ENCODE data around the gene PPP5C.
A peak's percentile ranks its signal among the peaks of the same experiment; 100 is the strongest.
"Not testable (repeated sequence)": the region's sequence is repeated elsewhere in the genome, so short reads cannot be mapped to it uniquely, and the experiment has no call there.

Gene PPP5C

DNA sequence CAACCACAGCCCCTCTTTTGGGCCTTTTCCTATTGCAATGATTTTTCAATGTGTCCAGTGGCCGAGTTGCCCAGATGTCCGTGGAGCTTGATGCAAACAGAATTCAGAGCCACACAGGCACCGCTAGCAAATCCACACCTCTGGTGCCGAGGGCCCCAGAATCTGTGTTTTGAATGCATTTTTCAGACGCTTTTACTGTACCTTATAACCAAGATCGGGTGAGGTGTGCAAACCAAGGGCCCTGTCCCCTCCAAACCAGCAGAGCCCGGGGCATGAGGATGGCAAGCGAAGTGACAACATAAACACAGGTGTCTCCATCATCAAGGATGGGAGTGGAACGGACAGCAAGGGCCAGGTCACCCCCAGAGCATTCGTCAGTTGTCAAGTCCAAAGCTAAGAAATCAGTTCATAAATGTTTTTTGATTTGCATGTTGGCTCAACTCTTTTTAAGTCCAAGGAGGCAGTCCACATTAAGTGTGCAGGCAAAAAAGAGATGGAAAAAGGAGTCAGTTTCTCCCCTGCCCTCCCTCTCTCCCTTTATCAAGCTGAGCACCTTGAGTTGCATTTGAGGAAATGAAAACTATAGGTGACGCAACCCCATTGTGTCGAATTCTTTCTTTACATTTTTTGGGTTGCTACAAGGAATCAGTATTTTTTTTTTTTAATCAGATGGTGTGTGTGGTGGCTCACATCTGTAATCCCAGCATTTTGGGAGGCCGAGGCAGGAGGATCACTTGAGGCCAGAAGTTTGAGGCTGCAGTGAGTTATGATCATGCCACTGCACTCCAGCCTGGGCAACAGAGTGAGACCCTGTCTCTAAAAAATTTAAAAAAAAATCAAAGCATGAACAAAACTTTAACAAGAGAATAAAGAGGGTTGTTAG is 63.6 kb downstream of the PPP5C start:
- DNase-seq, result no peak

DNA sequence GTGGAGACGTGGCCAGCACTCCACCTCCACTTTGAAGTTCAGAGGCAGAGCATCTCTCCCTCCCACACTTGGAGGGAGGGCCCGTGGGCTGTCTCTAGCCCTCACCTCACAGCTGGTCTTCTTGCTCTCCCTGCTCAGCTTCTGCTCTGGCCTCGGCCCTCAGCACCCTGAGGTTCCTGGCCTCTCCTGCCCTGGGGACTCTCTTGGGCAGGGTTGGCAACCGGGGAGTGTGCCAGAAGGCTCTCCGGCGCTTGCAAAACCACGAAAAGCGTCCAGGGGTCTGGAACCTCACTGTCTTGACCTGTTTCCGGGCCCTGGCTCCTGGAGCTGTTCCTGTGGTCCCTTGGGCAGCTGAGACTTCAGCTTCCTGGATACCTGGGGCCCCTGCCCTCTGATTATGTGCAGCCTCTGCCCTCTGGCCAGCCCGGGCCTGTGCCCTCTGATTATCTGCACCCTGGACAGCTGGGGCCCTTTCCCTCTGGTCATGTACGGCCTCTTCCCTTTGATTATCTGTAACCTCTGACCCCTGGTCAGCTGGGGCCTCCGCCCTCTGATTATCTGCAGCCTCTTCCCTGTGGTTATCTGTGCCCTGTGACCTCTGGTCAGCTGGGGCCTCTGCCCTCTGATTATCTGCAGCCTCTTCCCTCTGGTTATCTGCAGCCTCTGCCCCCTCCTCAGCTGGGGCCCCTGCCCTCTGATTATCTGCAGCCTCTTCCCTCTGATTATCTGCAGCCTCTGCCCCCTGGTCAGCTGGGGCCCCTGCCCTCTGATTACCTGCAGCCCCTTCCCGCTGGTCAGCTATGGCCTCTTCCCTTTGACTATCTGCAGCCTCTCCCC is 64.4 kb downstream of the PPP5C start:
- DNase-seq, result no peak

DNA sequence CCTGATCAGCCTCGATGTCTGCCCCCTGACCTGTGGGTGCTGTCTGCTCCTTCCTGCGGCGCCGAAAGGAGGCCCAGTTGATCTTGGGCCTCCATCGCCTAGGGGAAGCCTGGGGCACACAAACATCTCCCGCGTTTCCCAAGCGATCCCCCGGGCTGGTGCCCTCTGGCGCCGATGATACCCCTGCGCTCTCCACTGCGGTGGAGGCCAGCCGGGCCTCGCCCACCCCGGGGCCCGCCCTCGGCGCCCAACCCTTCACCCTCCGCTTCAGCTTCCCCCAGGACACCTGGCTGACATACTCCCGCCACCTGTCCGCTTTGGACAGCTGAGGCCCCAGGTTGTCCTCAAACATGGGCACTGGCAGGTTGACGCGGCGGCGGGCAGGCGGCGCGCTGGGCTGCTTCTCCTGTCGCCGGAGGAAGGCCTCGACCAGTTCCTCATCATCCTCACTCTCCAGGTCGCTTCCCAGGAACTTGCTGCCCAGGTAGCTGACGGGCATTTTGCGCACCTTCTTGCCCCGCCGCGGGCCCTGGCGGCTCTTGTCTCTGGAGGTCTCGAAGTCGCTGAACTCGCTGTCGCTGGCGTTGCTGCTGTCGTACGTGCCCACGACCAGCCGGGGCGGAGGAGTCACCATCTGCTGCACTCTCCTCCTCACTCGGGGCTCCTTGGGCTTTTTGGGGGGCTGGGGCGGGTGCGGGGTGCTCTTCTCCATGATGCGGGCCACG is 65.2 kb downstream of the PPP5C start:
- DNase-seq, result no peak

GRCh38 chr19:46412650-46413261 is 65.9 kb downstream of the PPP5C start:
- no peak for DNase-seq

- DNase-seq, result peak; percentile 98
Measured at GRCh38 chr19:46413262-46414031, 66.6 kb downstream of the PPP5C start, which contains the start of gene CCDC8. Gene CCDC8, minus strand, starts transcription at chr19:46413564. Its CDS starts 754 bp downstream, at chr19:46412810.

- DNase-seq, result not testable (repeated sequence)
Measured at GRCh38 chr19:46414899-46415298, 68.0 kb downstream of the PPP5C start.

GRCh38 chr19:46415804-46416709 is 69.2 kb downstream of the PPP5C start:
- peak; percentile 90 for DNase-seq

- no peak for DNase-seq
Measured at GRCh38 chr19:46420056-46420455, 73.2 kb downstream of the PPP5C start.

DNA sequence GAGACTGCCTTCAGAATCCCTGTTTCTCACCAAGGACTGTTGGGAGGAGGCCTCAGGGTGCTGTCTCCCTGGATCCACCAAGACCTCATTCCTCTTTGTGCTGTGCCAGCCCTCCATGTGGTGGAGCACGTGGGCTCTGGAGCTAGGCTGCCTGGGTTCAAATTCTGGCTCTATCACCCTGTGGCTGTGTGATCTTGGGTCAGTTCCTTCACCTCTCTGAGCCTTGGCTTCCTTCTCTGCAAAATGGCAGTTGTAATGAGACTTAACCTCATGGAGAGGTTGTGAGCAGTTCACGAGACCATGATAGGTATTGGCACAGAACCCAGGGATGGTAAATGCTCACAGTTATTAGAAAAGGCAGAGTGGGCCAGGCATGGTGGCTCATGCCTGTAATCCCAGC is 75.5 kb downstream of the PPP5C start:
- DNase-seq, result no peak

- no peak for DNase-seq
Measured at GRCh38 chr19:46423188-46423587, 76.3 kb downstream of the PPP5C start.

DNA sequence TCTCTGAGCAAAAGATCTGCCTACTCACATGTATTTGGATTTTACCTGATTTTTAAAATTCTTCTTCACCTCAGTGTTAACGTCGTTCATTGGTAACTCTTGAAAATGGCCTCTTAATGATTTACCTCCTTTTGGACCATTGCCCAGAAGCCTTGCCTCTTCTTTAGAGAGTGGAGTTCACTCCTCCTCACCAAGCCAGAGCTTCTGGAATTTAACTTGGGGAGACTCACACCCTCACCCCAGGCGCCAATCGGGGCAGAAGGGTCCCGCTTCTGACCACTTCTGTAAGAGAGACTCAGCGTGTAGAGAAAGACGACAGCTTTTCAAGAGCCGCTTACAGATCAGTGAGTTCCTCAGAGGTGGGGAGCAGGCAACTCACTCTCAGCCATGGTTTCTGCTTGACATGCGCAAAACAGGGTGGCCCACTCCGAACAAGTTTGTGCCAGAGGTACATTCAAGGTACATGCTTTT is 79.2 kb downstream of the PPP5C start:
- DNase-seq, result no peak

DNA sequence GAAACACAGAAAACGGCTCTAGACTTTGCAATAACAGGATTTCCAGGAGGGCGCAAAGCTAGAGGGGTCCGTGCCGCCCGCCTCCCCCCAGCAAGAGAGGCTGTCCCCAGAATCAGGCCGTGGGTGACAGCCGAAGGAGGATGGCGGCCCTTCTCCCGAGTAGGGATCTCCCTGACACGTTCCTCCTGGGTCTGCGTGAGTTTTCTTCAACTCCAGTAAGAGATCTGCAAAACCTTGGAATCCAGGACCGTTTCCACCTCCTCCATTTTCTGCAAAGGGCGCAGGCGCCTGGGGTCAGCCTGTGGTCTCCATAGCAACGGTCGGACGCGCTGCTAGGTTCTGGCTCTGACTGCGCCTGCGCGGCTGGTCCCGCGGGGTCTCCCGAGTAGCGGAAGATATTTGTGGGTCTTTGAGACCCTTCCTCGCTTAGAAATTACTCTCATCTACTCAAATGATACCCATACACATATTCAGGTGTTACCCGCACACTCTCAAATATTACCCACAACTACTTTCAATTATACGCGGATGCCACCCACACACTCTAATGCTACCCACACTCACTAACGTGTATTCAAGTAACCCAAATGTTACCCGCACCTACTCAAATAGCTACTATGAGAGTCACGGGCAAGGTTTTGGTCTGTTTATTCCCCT is 79.7 kb downstream of the PPP5C start:
- DNase-seq, result peak; percentile 80

GRCh38 chr19:46427518-46428045 is 80.7 kb downstream of the PPP5C start:
- DNase-seq, result no peak

DNA sequence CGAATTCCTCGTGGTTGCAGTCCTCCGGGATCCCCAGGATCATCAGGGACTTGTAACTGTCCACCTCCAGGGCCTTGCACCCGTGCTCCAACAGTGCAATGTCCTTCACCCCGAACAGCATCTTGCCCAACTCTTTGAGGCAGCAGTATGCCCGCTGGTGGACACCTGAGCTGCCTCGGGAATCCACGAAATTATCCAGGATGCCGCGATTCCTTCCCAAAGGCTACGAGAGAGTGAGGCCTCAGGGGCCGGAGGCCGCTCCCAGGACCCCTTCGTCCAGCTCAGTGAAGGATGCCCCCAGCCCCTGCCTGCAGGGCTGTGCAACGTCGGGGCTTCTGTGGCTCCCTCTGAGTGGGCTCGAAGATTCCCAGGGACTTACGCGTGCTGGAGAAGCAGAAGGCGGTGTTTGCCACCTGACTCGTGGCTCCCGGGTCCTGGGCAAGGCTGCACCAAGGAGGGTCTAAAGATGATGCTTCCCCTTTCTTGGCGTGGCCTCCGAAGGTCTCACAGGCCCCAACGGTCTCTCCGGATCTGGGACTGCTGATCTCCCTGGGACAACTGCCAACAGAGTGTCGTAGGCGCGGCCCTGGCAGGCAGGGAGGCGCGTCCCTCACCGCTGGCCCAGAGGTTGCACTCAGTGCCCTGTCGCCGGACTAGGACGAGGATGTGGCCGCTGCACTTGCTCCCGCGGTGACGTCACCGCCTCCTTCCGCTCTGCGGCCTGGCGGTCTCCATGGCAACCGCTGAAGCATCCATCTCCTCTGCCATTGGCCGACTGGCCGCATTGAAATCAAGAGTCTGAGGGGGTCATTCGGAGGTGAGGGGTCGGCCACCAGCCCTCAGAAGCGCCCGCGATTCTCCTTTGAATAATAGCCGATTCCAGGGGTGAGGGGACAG is 81.6 kb downstream of the PPP5C start, which contains the start of gene PNMA8C:
TSS of gene PNMA8C (minus strand) at position 698 of the 897 bp plus-strand sequence. CDS start at position 121, 577 bp downstream.
- peak; percentile 55 for DNase-seq

- DNase-seq, result no peak
Measured at GRCh38 chr19:46429999-46430398, 83.1 kb downstream of the PPP5C start.

DNA sequence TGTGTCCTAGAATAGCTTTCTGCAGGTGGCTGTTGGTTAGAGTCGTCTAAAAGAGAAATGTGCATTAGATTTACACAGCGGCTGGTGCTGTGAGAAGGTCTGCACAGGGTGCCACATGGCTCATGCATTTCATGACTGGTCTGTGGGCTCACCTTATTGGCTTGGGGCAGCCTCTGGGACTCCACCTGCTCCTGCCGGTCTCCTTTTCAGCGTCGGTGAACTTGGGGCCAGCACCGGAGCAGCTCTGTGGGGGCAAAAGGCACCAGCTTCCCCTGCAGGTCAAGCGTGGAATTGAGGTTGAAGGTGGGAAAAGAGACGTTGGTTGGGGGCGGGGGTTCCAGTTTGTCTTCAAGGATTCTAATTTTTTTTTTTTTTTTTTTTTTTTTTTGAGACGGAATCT is 84.9 kb downstream of the PPP5C start:
- no peak for DNase-seq

DNA sequence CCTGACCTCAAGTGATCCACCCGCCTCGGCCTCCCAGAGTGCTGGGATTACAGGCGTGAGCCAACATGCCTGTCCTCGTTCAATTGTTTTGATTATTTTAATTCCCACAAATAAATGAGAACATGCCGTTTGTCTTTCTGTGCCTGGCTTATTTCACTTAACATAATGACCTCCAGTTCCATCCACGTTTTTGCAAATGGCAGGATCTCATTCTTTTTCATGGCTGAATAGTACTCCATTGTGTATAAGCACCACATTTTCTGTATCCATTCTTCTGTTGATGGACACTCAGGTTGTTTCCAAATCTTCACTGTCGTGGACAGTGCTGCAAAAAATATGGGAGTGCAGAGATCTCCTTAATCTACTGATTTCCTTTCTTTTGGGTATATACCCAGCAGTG is 86.6 kb downstream of the PPP5C start:
- not testable (repeated sequence) for DNase-seq

DNA sequence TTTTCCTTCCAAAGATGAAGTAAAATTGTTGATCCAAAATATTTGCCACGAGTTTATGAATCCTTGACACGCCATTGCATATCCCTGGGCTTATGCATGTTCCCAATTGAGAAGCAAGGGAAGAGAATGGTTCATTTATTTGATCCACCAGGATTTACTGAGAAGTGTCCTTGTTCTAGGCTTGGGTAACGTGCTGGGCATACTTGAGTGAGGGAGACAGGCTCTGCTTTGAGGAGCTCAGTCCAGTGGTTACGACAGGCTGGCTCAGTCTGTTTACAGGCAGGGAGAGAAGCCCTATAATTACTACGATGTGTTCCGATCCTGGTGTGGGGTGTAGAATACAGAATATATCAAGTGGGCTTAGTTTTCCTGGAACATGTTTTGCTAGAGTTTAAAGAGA is 88.1 kb downstream of the PPP5C start:
- no peak for DNase-seq

Data from fibroblast of skin of scalp (primary cell).